ENCODE results near the gene APOL2.

Gene APOL2, protein sequence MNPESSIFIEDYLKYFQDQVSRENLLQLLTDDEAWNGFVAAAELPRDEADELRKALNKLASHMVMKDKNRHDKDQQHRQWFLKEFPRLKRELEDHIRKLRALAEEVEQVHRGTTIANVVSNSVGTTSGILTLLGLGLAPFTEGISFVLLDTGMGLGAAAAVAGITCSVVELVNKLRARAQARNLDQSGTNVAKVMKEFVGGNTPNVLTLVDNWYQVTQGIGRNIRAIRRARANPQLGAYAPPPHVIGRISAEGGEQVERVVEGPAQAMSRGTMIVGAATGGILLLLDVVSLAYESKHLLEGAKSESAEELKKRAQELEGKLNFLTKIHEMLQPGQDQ

DNA sequence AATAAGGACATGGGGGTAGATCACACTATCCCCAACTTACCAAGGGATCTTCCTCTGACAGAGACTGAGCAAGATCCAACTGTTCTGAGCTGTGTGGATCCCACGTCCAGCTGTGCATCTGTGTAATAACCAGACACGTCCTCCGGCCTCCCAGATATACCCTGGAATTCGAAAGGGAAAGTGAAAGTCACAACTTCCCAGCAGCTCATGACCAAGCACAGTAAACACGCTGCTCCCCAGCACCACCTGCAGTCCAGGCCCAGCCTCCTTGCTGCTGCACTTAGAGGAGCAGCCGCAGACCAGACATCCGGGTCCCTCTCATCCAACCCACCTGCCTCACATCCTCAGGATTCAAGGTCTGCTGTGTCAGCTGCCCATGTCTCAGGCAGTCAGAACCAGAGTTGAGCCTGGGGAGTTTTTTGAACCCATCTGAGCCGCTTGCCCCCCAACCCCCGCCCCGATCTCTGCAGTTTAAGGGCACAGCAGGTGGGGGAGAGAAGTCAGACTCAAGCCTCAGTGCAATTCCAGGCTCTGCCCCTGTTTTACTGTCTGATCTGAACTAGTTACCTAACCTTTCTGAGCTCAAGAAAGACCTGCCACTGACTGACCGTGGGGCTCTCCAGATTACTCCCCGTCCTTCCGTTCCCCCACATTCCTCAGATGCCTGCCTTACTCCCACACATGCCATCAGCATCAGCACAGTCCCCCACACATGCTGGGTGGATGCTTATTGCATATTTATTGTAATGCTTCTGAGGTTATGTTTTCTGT lies at the start of gene APOL2:
TSS of gene APOL2 (minus strand) at position 127 of the 771 bp plus-strand sequence. CDS start 6,365 bp downstream, outside the sequence.
- Mint-ChIP-seq H3K36me3 (peaks cover 47% of the 10 kb centered on the region), H3K4me1 (peaks cover 50% of the 10 kb centered on the region), H3K4me3 (peak within 1 kb of the TSS; percentile 97), H3K9me3 (no peaks in the 10 kb centered on the region), H3K27ac (peak within 1 kb of the TSS; percentile 99)
- peak; percentile 56 to 88 for DNase-seq (ENCODE audit: low spot score in 2 of 2)
- peak; percentile 98 for ATAC-seq

DNA sequence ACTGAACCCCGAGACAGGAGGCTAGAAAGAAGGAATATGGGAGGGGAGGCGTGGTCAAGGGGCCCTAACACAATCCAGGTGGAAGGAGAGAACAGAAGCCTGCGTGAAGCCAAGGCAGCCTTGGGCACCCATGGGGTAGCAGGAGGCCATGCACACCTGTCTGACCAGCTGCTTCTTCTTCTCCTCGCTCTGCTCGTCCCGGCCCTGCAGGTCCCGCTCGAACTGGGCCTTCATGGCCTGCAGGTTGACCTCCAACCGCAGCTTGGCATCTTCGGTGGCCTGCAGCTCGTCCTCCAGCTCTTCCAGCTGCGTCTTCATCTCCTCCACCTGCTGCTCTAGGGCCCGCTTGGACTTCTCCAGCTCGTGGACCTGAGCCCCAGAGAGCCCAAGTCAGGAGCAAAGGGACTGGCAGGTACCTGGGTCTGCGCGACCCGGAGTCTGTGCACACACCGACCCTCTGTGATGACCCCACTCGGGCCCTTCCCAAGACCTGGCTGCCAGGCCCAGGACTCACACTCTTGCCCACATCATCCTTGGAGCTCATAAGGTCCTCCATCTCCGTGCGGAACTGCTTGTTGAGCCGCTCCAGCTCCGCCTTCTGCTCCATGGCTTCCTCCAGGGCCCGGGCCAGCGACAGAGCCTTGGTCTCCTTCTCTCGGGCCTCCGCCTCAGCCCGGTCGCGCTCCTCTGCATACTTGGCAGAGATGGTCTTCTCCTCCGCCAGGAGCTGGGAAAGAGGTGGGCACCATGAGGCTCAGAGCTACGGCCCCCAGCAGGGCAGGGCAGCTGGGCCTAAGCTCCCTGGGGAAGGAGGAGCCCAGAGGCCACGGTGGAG lies 49.5 kb upstream of the APOL2 start:
- Mint-ChIP-seq H3K27ac (peak overlapping the region; percentile 91), H3K4me3 (no peak overlapping the region), H3K4me1 (peaks cover 53% of the 10 kb centered on the region), H3K9me3 (no peaks in the 10 kb centered on the region), H3K36me3 (peaks cover 100% of the 10 kb centered on the region)
- DNase-seq (ENCODE audit: low spot score in 2 of 2) (no peak), ATAC-seq (no peak)

DNA sequence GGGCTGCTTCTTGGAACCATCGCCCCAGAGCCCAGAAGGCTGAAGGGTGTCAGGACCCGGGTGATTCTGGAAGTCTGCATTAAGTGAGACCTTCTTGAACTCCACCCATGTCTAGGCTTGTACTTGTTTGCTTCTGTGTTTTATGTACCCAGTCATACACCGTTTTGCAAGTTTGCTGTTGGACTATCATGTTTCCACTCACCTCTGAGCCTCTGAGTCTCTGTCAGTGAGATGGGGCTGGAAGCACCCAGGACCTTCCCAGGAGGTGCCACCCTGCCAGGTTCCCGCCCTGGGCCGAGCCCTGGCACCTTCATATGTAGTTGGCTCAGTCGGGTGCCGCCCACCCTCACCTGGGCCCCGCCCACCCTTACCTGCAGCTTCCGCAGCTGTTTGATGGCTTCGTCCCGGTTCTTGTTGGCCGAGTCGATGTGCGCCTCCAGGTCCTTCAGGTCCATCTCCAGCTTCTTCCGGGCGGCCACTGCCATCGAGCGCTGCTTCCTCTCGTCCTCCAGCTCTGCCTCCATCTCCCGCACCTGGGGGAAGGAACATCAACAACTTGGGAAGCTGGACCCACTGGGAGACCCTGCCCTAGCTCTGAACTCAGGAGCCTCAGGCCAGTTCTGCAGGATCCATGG lies 48.7 kb upstream of the APOL2 start:
- no peak for DNase-seq (ENCODE audit: low spot score in 2 of 2)
- no peak for ATAC-seq
- Mint-ChIP-seq H3K36me3 (peaks cover 100% of the 10 kb centered on the region), H3K4me1 (peaks cover 48% of the 10 kb centered on the region), H3K4me3 (no peak overlapping the region), H3K9me3 (no peaks in the 10 kb centered on the region), H3K27ac (peak overlapping the region; percentile 91)

GRCh38 chr22:36286096-36286957 lies 47.0 kb upstream of the APOL2 start:
- no peaks in the 10 kb centered on the region for H3K9me3 Mint-ChIP-seq
- peak overlapping the region; percentile 91 for H3K27ac Mint-ChIP-seq
- H3K36me3 Mint-ChIP-seq = peaks cover 100% of the 10 kb centered on the region
- peaks cover 33% of the 10 kb centered on the region for H3K4me1 Mint-ChIP-seq
- DNase-seq (ENCODE audit: low spot score in 2 of 2) (peak; percentile 65 to 84), ATAC-seq (peak; percentile 70)
- H3K4me3 Mint-ChIP-seq = peak overlapping the region; percentile 10

- Mint-ChIP-seq H3K27ac (peak overlapping the region; percentile 33), H3K4me3 (no peak overlapping the region), H3K36me3 (peaks cover 100% of the 10 kb centered on the region), H3K9me3 (no peaks in the 10 kb centered on the region), H3K4me1 (peaks cover 33% of the 10 kb centered on the region)
- ATAC-seq (no peak), DNase-seq (ENCODE audit: low spot score in 2 of 2) (no peak)
Measured at GRCh38 chr22:36285545-36285944, 46.2 kb upstream of the APOL2 start.

- Mint-ChIP-seq H3K4me1 (peaks cover 31% of the 10 kb centered on the region), H3K36me3 (peaks cover 100% of the 10 kb centered on the region), H3K9me3 (no peaks in the 10 kb centered on the region), H3K27ac (peak overlapping the region; percentile 33), H3K4me3 (no peak overlapping the region)
- no peak for ATAC-seq
- no peak for DNase-seq (ENCODE audit: low spot score in 2 of 2)
Measured at GRCh38 chr22:36285017-36285416, 45.7 kb upstream of the APOL2 start.

GRCh38 chr22:36284171-36284571 lies 44.8 kb upstream of the APOL2 start:
- Mint-ChIP-seq H3K27ac (peak overlapping the region; percentile 33), H3K9me3 (no peaks in the 10 kb centered on the region), H3K4me3 (no peak overlapping the region), H3K36me3 (peaks cover 100% of the 10 kb centered on the region), H3K4me1 (peaks cover 23% of the 10 kb centered on the region)
- ATAC-seq (no peak), DNase-seq (ENCODE audit: low spot score in 2 of 2) (no peak)

DNA sequence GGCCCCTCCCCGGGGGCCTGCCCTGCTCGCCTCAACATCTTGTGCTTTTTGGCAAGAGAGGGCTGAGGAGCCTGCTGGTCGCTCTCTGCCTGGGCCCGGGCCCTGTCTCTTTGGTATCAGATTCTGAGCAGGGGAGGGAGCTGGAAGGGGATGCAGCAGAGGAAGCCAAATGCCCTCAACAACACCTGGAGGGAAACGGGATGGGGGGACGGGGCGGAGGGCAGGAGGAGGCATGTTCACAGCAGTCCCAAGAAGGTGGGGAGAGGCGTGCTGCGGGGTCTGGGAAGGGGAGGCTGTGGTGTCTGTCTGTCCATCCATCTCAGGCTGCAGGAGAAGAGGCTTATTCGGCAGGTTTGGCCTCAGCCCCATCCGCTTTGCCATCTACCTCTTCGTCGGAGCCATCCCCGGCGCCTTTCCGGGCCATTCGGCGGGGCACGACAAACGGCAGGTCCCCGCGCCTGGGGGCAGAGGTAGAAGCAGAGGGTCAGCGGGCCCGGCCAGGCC lies 43.1 kb upstream of the APOL2 start:
- Mint-ChIP-seq H3K9me3 (no peaks in the 10 kb centered on the region), H3K36me3 (peaks cover 97% of the 10 kb centered on the region), H3K4me3 (no peak overlapping the region), H3K27ac (peak overlapping the region; percentile 20), H3K4me1 (peaks cover 24% of the 10 kb centered on the region)
- ATAC-seq (no peak), DNase-seq (ENCODE audit: low spot score in 2 of 2) (no peak)

DNA sequence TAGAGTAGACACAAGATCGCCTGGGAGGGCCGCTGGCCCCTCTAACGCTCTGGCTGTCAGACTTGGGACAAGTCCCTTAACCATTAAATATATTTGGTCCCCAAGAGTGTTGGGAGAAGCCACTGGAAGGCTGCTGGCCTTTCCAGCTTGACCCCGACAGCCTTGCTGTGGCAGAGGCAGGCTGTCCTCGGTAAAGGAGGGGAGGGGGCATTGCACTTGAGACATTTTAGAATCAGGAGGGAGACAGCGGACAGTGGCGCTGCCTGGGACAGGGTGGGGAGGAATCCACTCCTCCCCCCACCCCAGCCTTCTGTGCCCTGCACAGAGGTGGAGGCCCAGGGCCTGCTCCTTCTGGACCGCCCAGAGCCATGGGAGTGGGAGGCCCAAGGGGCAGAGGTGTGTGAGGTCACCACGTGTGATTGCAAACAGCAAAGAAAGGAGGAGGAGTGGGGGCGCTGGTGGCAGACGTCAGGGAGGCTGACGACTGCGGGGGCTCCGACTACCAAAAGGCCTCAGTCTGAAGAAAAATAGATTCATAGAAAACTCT lies 42.5 kb upstream of the APOL2 start:
- peak overlapping the region; percentile 82 for H3K27ac Mint-ChIP-seq
- peaks cover 24% of the 10 kb centered on the region for H3K4me1 Mint-ChIP-seq
- DNase-seq (ENCODE audit: low spot score in 2 of 2) (no peak), ATAC-seq (no peak)
- no peak overlapping the region for H3K4me3 Mint-ChIP-seq
- no peaks in the 10 kb centered on the region for H3K9me3 Mint-ChIP-seq
- H3K36me3 Mint-ChIP-seq = peaks cover 91% of the 10 kb centered on the region

DNA sequence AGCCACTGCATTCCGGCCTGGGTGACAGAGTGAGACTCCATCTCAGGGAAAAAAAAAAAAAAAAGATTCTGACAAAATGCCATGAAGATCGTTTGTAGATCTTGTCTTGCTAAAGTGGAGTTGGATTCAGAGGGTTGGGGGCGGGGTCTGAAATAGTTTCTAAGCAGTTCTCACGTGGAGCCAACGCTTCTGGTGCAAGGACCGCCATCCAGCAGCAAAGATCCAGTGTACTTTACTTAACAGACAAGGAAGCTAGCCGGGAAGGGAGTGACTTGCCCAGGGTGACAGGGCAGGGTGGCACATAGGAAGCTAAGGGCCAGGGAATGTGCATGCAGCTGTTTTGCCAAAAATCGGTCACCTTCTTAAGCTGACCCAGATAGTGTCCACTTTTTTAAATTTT lies 41.1 kb upstream of the APOL2 start:
- Mint-ChIP-seq H3K4me3 (no peak overlapping the region), H3K9me3 (no peaks in the 10 kb centered on the region), H3K27ac (peak overlapping the region; percentile 6), H3K4me1 (peaks cover 18% of the 10 kb centered on the region), H3K36me3 (peaks cover 77% of the 10 kb centered on the region)
- ATAC-seq (no peak), DNase-seq (ENCODE audit: low spot score in 2 of 2) (no peak)

- H3K36me3 Mint-ChIP-seq = peaks cover 65% of the 10 kb centered on the region
Measured at GRCh38 chr22:36279219-36279666, 39.9 kb upstream of the APOL2 start.

DNA sequence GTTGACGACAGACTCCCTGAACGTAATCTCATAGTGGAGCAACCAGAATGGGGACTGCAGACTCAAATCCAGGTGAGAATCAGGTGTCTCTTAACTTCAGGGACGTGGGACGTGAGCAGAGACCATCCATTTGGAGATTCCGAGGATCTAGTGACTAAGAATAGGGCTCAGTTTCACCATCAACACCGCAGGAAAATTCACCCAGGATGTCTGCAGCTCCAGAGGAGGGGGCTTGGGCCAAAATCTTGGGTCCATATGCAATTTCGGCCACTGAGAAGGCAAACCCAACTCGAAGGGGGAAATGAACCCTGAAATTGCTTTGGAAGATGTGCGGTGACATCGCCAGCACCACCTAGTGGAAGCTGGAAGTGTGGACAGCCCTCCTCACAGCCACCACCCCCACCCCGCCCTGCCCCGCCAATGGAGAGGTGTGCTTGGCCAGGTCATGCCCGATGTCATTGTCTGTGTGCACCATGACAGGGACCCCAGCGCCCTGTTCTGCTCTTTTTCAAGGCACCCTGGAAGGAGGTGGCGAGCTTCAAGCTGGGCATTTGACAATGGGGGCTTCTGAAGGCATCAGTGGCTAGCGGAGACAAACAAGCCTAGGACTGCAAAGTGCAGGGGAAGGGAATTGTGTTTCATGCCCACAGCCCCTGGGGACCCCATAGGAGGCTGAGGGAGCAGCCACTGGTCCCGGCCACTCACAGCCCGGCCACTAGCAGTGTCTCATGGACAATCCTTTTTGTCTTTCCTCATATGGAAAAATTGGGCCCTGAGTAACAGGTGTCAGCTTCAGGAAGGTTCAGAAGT lies 38.4 kb upstream of the APOL2 start:
- DNase-seq (ENCODE audit: low spot score in 2 of 2) = peak; percentile 37 to 72
- peak; percentile 81 for ATAC-seq
- Mint-ChIP-seq H3K4me3 (no peak overlapping the region), H3K4me1 (peaks cover 31% of the 10 kb centered on the region), H3K27ac (peak overlapping the region; percentile 62), H3K9me3 (no peaks in the 10 kb centered on the region), H3K36me3 (peaks cover 55% of the 10 kb centered on the region)

More at GRCh38 chr22:36279219-36279666, 39.9 kb upstream of the APOL2 start:
- Mint-ChIP-seq H3K9me3 (no peaks in the 10 kb centered on the region), H3K4me1 (peaks cover 24% of the 10 kb centered on the region), H3K4me3 (no peak overlapping the region), H3K27ac (peak overlapping the region; percentile 6)
- DNase-seq (ENCODE audit: low spot score in 2 of 2) (no peak), ATAC-seq (no peak)

DNA sequence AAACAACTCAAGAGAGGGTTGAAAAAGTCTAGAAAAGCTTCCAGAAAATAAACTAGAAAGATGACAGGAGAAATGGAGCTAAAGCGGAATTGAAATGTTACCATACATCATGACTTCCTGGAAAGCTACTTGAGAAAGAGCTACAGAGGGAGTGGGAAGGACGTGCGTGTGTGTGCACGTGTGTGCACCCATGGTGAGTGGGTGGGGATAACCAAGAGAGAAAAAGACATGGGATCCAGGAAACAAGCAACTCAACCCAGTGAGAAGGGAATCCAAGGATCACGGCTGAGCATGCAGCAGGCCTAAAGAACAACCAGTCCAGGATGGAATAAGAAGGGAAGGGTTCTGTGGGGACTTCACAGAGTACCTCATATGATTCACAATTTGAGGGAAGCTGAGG lies 35.2 kb upstream of the APOL2 start:
- H3K27ac Mint-ChIP-seq = peak overlapping the region; percentile 13
- DNase-seq (ENCODE audit: low spot score in 2 of 2) (no peak), ATAC-seq (no peak)
- H3K4me1 Mint-ChIP-seq = peaks cover 34% of the 10 kb centered on the region
- no peaks in the 10 kb centered on the region for H3K9me3 Mint-ChIP-seq
- H3K4me3 Mint-ChIP-seq = no peak overlapping the region
- peaks cover 23% of the 10 kb centered on the region for H3K36me3 Mint-ChIP-seq

Data from stimulated activated effector memory CD8-positive, alpha-beta T cell treated with anti-CD3 and anti-CD28 coated beads, Interleukin-12 subunit alpha, Interleukin-12 subunit beta, amount 100 ng/mL, for 72 hours (primary cell).